Naive thymus-derived CD4-positive, alpha-beta T cell (primary cell): ENCODE data around the gene GPC3. TPM values are rescaled to one million over a fixed set of nuclear protein-coding genes. Genes with fewer than 3 reads are reported as not detected.

Experiments
- ATAC-seq: fragments of 150-1000 bp; cut with Tn5 transposase; 2 replicates; pipeline ENCODE4 v1.10.0; 2021; ENCODE audit warnings: mild to moderate bottlenecking, moderate library complexity
- CTCF ChIA-PET: fragments of 350-600 bp; sonication (Branson Sonifier 250); formaldehyde crosslinking; loops from one replicate; lab custom pipeline; 2021; ENCODE audit warnings: antibody characterized with exemption; lab: Charles Lee
- POLR2A ChIA-PET: fragments of 350-600 bp; sonication (Branson Sonifier 250); formaldehyde crosslinking; loops from one replicate; lab custom pipeline; 2021; ENCODE audit warnings: antibody characterized with exemption, inconsistent platforms; lab: Charles Lee
- DNase-seq, 9 donors: peaks; one replicate each; pipeline versions ENCODE4 v3.0.0 to v3.0.0-alpha.2; 2020 to 2022; ENCODE audit warnings: mixed read lengths in 1 of 9
- H3K27ac ChIP-seq: one replicate; pipeline ENCODE4 v1.7.0; 2013; ENCODE audit warnings: mild to moderate bottlenecking, low read depth, low read length, moderate library complexity
- H3K27me3 ChIP-seq, 2 donors: one replicate each; pipeline ENCODE4 v1.7.0; 2013; ENCODE audit warnings: low read length in 2 of 2, mild to moderate bottlenecking in 2 of 2, moderate library complexity in 2 of 2; ENCODE audit not compliant: control insufficient read depth in 2 of 2, insufficient read depth in 2 of 2
- H3K36me3 ChIP-seq, 3 experiments: 1 replicate in 2 of 3; 2 replicates in 1 of 3; pipeline ENCODE4 v1.7.0; 2013; ENCODE audit warnings: low read length in 3 of 3, mild to moderate bottlenecking in 3 of 3, moderate library complexity in 1 of 3; ENCODE audit not compliant: insufficient read depth in 3 of 3, control insufficient read depth in 2 of 3
- H3K4me1 ChIP-seq, 2 donors: one replicate each; pipeline ENCODE4 v1.7.0; 2013; ENCODE audit warnings: low read length in 2 of 2, mild to moderate bottlenecking in 2 of 2, moderate library complexity in 1 of 2; ENCODE audit not compliant: control insufficient read depth in 2 of 2, insufficient read depth in 2 of 2
- H3K4me3 ChIP-seq: 2 replicates; pipeline ENCODE4 v1.7.0; 2013; ENCODE audit warnings: mild to moderate bottlenecking, low read length
- H3K9me3 ChIP-seq, 3 experiments: 1 replicate in 2 of 3; 2 replicates in 1 of 3; pipeline ENCODE4 v1.7.0; 2013; ENCODE audit warnings: low read length in 3 of 3; ENCODE audit not compliant: control insufficient read depth in 2 of 3
- H3K27ac Mint-ChIP-seq, 9 donors: one replicate each; pipeline ENCODE4 v1.8.0; 2020 to 2022; ENCODE audit warnings: mixed read lengths in 9 of 9, mild to moderate bottlenecking in 8 of 9, moderate library complexity in 5 of 9, inconsistent platforms in 2 of 9
- H3K27me3 Mint-ChIP-seq, 5 donors: one replicate each; pipeline ENCODE4 v1.8.0; 2021 to 2022; ENCODE audit warnings: mixed read lengths in 5 of 5, mild to moderate bottlenecking in 1 of 5
- H3K36me3 Mint-ChIP-seq, 5 donors: one replicate each; pipeline ENCODE4 v1.8.0; 2020 to 2022; ENCODE audit warnings: mixed read lengths in 5 of 5, mild to moderate bottlenecking in 3 of 5, inconsistent platforms in 1 of 5
- H3K4me1 Mint-ChIP-seq, 7 donors: one replicate each; pipeline ENCODE4 v1.8.0; 2020 to 2022; ENCODE audit warnings: mixed read lengths in 7 of 7, mild to moderate bottlenecking in 3 of 7, inconsistent platforms in 1 of 7
- H3K4me3 Mint-ChIP-seq, 10 donors: one replicate each; pipeline ENCODE4 v1.8.0; 2020 to 2022; ENCODE audit warnings: mild to moderate bottlenecking in 10 of 10, mixed read lengths in 10 of 10, moderate library complexity in 6 of 10, inconsistent platforms in 2 of 10
- H3K9me3 Mint-ChIP-seq, 11 donors: one replicate each; pipeline ENCODE4 v1.8.0; 2020 to 2022; ENCODE audit warnings: mixed read lengths in 11 of 11, mild to moderate bottlenecking in 4 of 11, inconsistent platforms in 1 of 11, moderate library complexity in 1 of 11
- intact Hi-C, 2 donors: fragments of 100-400 bp; cut with micrococcal nuclease; formaldehyde crosslinking; loops; one replicate each; pipeline ENCODE4 v1.15.1; 2023
- polyA plus RNA-seq, 2 donors: library from polyadenylated mRNA; unstranded; fragments of 300-500 nt; fragmentation: Illumina TruSeq; gene quantifications; one replicate each; pipeline ENCODE4 v1.2.3, GENCODE V29; 2021
- total RNA-seq, 6 experiments: library from RNA in 5 of 6; stranded (reverse) in 5 of 6; gene quantifications; 1 replicate in 5 of 6; 2 replicates in 1 of 6; pipeline ENCODE4 v1.2.3 and lab custom pipeline; 2021 to 2026

The GPC3 gene
- total and polyA plus RNA-seq, 7 experiments from 2014 or later = 0.24 to 6.0 (median 0.65) TPM

GRCh38 chrX:133601116-133601515 lies 384.3 kb downstream of the GPC3 start:
- no peaks in the 10 kb centered on the region for H3K36me3 Mint-ChIP-seq
- H3K27me3 Mint-ChIP-seq = peaks cover 0 to 6% (median 0%) of the 10 kb centered on the region in 5 donors
- ChIA-PET POLR2A (no interaction called here), CTCF (no interaction called here)
- no peak overlapping the region for H3K4me3 ChIP-seq
- no peaks in the 10 kb centered on the region for H3K9me3 Mint-ChIP-seq
- intact Hi-C loops = no loop called here
- DNase-seq = no peak
- no peaks in the 10 kb centered on the region for H3K9me3 ChIP-seq
- H3K27ac ChIP-seq = no peak overlapping the region
- peaks cover 0 to 9% (median 0%) of the 10 kb centered on the region in 7 donors for H3K4me1 Mint-ChIP-seq
- no peak for ATAC-seq
- H3K4me1 ChIP-seq = no peaks in the 10 kb centered on the region
- H3K27ac Mint-ChIP-seq = no peak overlapping the region
- H3K36me3 ChIP-seq = no peaks in the 10 kb centered on the region
- H3K4me3 Mint-ChIP-seq = no peak overlapping the region
- H3K27me3 ChIP-seq = no peaks in the 10 kb centered on the region

GRCh38 chrX:133600536-133600935 lies 384.9 kb downstream of the GPC3 start:
- no peak overlapping the region for H3K4me3 ChIP-seq
- Mint-ChIP-seq H3K27me3 (peaks cover 0 to 6% (median 0%) of the 10 kb centered on the region in 5 donors), H3K9me3 (no peaks in the 10 kb centered on the region), H3K4me1 (peaks cover 0 to 9% (median 0%) of the 10 kb centered on the region in 7 donors), H3K4me3 (no peak overlapping the region), H3K36me3 (no peaks in the 10 kb centered on the region), H3K27ac (no peak overlapping the region)
- H3K9me3 ChIP-seq = no peaks in the 10 kb centered on the region
- ATAC-seq = no peak
- H3K36me3 ChIP-seq = no peaks in the 10 kb centered on the region
- intact Hi-C loops = no loop called here
- H3K27ac ChIP-seq = no peak overlapping the region
- ChIA-PET CTCF (no interaction called here), POLR2A (no interaction called here)
- no peaks in the 10 kb centered on the region for H3K4me1 ChIP-seq
- DNase-seq = no peak
- H3K27me3 ChIP-seq = no peaks in the 10 kb centered on the region

GRCh38 chrX:133598601-133599335 lies 386.6 kb downstream of the GPC3 start:
- Mint-ChIP-seq H3K36me3 (peaks cover 0 to 3% (median 0%) of the 10 kb centered on the region in 5 donors), H3K4me1 (peaks cover 0 to 9% (median 0%) of the 10 kb centered on the region in 7 donors), H3K4me3 (no peak overlapping the region), H3K27ac (no peak overlapping the region), H3K27me3 (peaks cover 0 to 6% (median 0%) of the 10 kb centered on the region in 5 donors), H3K9me3 (peaks cover 0 to 3% (median 0%) of the 10 kb centered on the region in 11 donors)
- no peaks in the 10 kb centered on the region for H3K27me3 ChIP-seq
- CTCF ChIA-PET = no interaction called here
- POLR2A ChIA-PET = no interaction called here
- no peaks in the 10 kb centered on the region for H3K36me3 ChIP-seq
- H3K4me1 ChIP-seq = no peaks in the 10 kb centered on the region
- H3K27ac ChIP-seq = no peak overlapping the region
- intact Hi-C loops = no loop called here
- DNase-seq (no peak), ATAC-seq (no peak)
- no peaks in the 10 kb centered on the region for H3K9me3 ChIP-seq
- no peak overlapping the region for H3K4me3 ChIP-seq

- intact Hi-C loops = no loop called here
- Histone ChIP-seq H3K4me1 (no peaks in the 10 kb centered on the region), H3K36me3 (no peaks in the 10 kb centered on the region), H3K27me3 (no peaks in the 10 kb centered on the region), H3K9me3 (no peaks in the 10 kb centered on the region), H3K27ac (no peak overlapping the region), H3K4me3 (no peak overlapping the region)
- H3K9me3 Mint-ChIP-seq = peaks cover 0 to 3% (median 0%) of the 10 kb centered on the region in 11 donors
- no peak overlapping the region for H3K27ac Mint-ChIP-seq
- POLR2A ChIA-PET = no interaction called here
- ATAC-seq (no peak), DNase-seq (no peak)
- no peak overlapping the region for H3K4me3 Mint-ChIP-seq
- peaks cover 0 to 6% (median 0%) of the 10 kb centered on the region in 5 donors for H3K27me3 Mint-ChIP-seq
- H3K4me1 Mint-ChIP-seq = peaks cover 0 to 4% (median 0%) of the 10 kb centered on the region in 7 donors
- CTCF ChIA-PET = no interaction called here
- peaks cover 0 to 3% (median 0%) of the 10 kb centered on the region in 5 donors for H3K36me3 Mint-ChIP-seq
These were observed 391.2 kb downstream of the GPC3 start for GRCh38 chrX:133594156-133594555.

GRCh38 chrX:133593531-133593930 lies 391.9 kb downstream of the GPC3 start:
- H3K9me3 Mint-ChIP-seq = peaks cover 0 to 3% (median 0%) of the 10 kb centered on the region in 11 donors
- POLR2A ChIA-PET = no interaction called here
- Histone ChIP-seq H3K4me1 (no peaks in the 10 kb centered on the region), H3K27me3 (no peaks in the 10 kb centered on the region), H3K36me3 (no peaks in the 10 kb centered on the region), H3K27ac (no peak overlapping the region), H3K9me3 (no peaks in the 10 kb centered on the region), H3K4me3 (no peak overlapping the region)
- H3K27me3 Mint-ChIP-seq = peaks cover 0 to 6% (median 0%) of the 10 kb centered on the region in 5 donors
- H3K36me3 Mint-ChIP-seq = peaks cover 0 to 3% (median 0%) of the 10 kb centered on the region in 5 donors
- H3K4me3 Mint-ChIP-seq = no peak overlapping the region
- intact Hi-C loops = no loop called here
- no peaks in the 10 kb centered on the region for H3K4me1 Mint-ChIP-seq
- ATAC-seq = no peak
- CTCF ChIA-PET = no interaction called here
- H3K27ac Mint-ChIP-seq = no peak overlapping the region
- no peak for DNase-seq

GRCh38 chrX:133590703-133591505 lies 394.5 kb downstream of the GPC3 start:
- POLR2A ChIA-PET = no interaction called here
- peaks cover 0 to 3% (median 0%) of the 10 kb centered on the region in 11 donors for H3K9me3 Mint-ChIP-seq
- ATAC-seq (no peak), DNase-seq (no peak)
- H3K4me3 Mint-ChIP-seq = no peak overlapping the region
- Histone ChIP-seq H3K27me3 (no peaks in the 10 kb centered on the region), H3K36me3 (no peaks in the 10 kb centered on the region), H3K4me1 (no peaks in the 10 kb centered on the region), H3K27ac (no peak overlapping the region), H3K9me3 (no peaks in the 10 kb centered on the region), H3K4me3 (no peak overlapping the region)
- no peaks in the 10 kb centered on the region for H3K27me3 Mint-ChIP-seq
- H3K27ac Mint-ChIP-seq = no peak overlapping the region
- CTCF ChIA-PET = no interaction called here
- no peaks in the 10 kb centered on the region for H3K4me1 Mint-ChIP-seq
- peaks cover 0 to 3% (median 0%) of the 10 kb centered on the region in 5 donors for H3K36me3 Mint-ChIP-seq
- intact Hi-C loops = no loop called here
